Measurements from ENCODE around the gene C1orf35.

DNA sequence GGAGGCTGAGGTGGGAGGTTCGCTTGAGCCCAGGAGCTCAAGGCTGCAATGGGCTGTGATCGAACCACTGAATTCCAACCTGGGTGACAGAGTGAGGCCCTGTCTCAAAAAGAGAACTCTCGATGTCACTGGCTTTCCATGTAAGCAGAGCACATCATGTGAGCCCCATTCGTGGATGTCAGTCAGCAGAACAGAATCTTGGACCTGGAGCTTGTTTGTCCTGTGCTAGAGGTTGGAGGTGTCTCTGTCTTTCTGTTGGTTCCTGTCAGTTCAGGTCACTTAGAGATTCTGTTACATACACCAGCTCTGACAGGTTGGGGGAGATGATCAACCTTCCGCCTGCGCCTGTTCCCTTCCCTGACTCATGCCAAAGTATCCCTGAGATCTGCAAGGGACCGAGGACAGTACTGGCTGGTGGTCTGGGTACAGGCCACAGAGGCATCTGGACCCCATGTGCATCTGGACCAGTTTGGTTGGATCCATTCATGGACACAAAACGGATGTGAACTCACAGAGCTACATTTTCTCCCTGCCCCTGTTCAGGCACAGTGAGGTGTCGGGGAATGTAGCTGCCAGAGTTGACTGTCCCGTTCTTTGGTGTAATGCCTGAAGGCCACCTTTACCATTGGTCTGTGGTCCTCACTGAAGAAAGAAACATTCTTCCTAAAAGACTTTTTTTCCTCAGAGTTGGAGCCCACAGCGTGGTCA lies 10.6 kb downstream of the C1orf35 start:
- TF ChIP-seq POLR2A (IDR thresholded peaks at IDR 0.05; ENCODE audit: low read length) (no peak), GATA1 (IDR thresholded peaks at IDR 0.05; ENCODE audit: low read depth, low read length) (no peak)

Measured in erythroblast (primary cell).